Endodermal cell (in vitro differentiated cells): ENCODE data around the gene B3GALNT1. TPM values are rescaled to one million over a fixed set of nuclear protein-coding genes. Genes with fewer than 3 reads are reported as not detected.
A peak's percentile ranks its signal among the peaks of the same experiment; 100 is the strongest.

Source experiments
- DNase-seq: peaks from one replicate; pipeline ENCODE4 v3.0.0-alpha.2; 2017
- H3K27ac ChIP-seq: 2 replicates; pipeline ENCODE4 v1.5.1; 2013; ENCODE audit warnings: mild to moderate bottlenecking, low read depth, low read length, moderate library complexity
- H3K27me3 ChIP-seq: 2 replicates; pipeline ENCODE4 v1.6.1; 2013; ENCODE audit warnings: mild to moderate bottlenecking, low read length, moderate library complexity; ENCODE audit not compliant: insufficient read depth, control insufficient read depth, poor library complexity, severe bottlenecking
- H3K36me3 ChIP-seq: 2 replicates; pipeline ENCODE4 v1.7.0; 2013; ENCODE audit warnings: mild to moderate bottlenecking, low read length, moderate library complexity; ENCODE audit not compliant: control insufficient read depth, insufficient read depth
- H3K4me1 ChIP-seq: one replicate; pipeline ENCODE4 v1.7.0; 2013; ENCODE audit warnings: low read length; ENCODE audit not compliant: control insufficient read depth, insufficient read depth
- H3K4me3 ChIP-seq: 2 replicates; pipeline ENCODE4 v1.5.1; 2013; ENCODE audit warnings: mild to moderate bottlenecking, low read length, moderate library complexity
- H3K9ac ChIP-seq: 2 replicates; pipeline ENCODE4 v1.6.1; 2013; ENCODE audit warnings: mild to moderate bottlenecking, low read length, moderate library complexity; ENCODE audit not compliant: poor library complexity, severe bottlenecking; ENCODE audit errors: extremely low read depth
- H3K9me3 ChIP-seq: 2 replicates; pipeline ENCODE4 v1.6.1; 2013; ENCODE audit warnings: mild to moderate bottlenecking, low read length, moderate library complexity; ENCODE audit not compliant: control insufficient read depth
- H3K27ac Mint-ChIP-seq: 2 replicates; pipeline ENCODE4 v1.8.0; 2020; ENCODE audit warnings: mixed read lengths
- H3K27me3 Mint-ChIP-seq: 2 replicates; pipeline ENCODE4 v1.8.0; 2021; ENCODE audit warnings: mild to moderate bottlenecking, mixed read lengths; ENCODE audit not compliant: insufficient read depth
- H3K36me3 Mint-ChIP-seq: 2 replicates; pipeline ENCODE4 v1.8.0; 2020; ENCODE audit warnings: low read depth, mixed read lengths
- H3K4me1 Mint-ChIP-seq: 2 replicates; pipeline ENCODE4 v1.8.0; 2020; ENCODE audit warnings: mixed read lengths
- H3K4me3 Mint-ChIP-seq: 2 replicates; pipeline ENCODE4 v1.8.0; 2020; ENCODE audit warnings: mild to moderate bottlenecking, moderate library complexity, mixed read lengths
- H3K9me3 Mint-ChIP-seq: 2 replicates; pipeline ENCODE4 v1.8.0; 2020; ENCODE audit warnings: mild to moderate bottlenecking, mixed read lengths
- WGBS, 2 experiments: methylation state at CpG; one replicate each; pipeline versions ENCODE4 v1.1.5 to v1.1.7; 2013; ENCODE audit warnings: missing lambda C conversion rate in 2 of 2, mixed read lengths in 1 of 2; ENCODE audit not compliant: insufficient coverage in 1 of 2, insufficient read length in 1 of 2; 5-methylcytosine and 5-hydroxymethylcytosine counted together
- total RNA-seq, 2 donors: library from RNA; stranded (reverse); fragmentation: NEBNext Ultra II Directional in 1 of 2; extraction: Animal tissue kit (Norgen Biotek cat#: 25700) in 1 of 2; gene quantifications; 2 replicates in 1 of 2; 3 replicates in 1 of 2; pipeline ENCODE4 v1.2.1, GENCODE V29; 2021
- TF ChIP-seq, protein P1 (sequence below): fragments of 200-600 bp; sonication (generic); conservative IDR thresholded peaks from 2 replicates; pipeline ENCODE4 v1.5.0; 2021; ENCODE audit warnings: antibody characterized with exemption, mild to moderate bottlenecking

The B3GALNT1 gene
- total RNA-seq, 2 donors from 2014 or later, result 23.1 to 24.7 TPM

DNA sequence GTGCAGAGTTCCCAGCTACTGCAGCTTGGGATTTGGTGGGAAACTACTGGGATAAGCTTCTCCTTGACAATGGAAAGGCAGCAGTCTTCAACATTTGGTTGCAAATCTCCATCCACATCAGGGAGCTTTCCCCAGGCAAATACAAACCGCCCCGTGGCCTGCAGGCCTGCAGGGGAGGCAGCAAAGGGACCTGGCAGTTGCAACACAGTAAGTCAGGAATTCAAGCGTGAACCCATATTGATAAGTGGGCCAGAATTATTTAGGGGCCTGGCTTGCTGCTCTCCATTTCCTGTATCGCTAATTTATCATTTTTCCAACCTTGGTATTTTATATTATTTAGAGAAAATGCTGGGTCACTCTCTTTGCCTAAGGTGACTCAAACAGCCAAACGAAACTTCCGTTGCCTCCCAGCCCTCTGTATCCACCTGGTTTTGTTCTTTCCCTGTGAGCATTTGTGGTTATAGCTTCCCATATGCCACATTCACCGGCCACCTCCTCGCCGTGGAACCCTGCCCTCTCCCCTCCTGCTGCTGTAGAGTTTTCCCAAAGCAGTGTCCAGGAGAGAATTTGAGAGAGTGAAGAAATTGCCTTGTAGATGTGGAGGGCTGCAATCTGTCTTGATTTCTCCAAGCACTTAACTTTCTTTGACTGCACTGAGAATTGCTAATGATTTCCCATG is 34.8 kb downstream of the B3GALNT1 start:
- no peaks in the 10 kb centered on the region for H3K9me3 Mint-ChIP-seq
- Histone ChIP-seq H3K9ac (no peak overlapping the region), H3K4me1 (no peaks in the 10 kb centered on the region), H3K4me3 (no peak overlapping the region), H3K27me3 (no peaks in the 10 kb centered on the region), H3K27ac (no peak overlapping the region), H3K36me3 (no peaks in the 10 kb centered on the region), H3K9me3 (no peaks in the 10 kb centered on the region)
- TF ChIP-seq, protein P1, sequence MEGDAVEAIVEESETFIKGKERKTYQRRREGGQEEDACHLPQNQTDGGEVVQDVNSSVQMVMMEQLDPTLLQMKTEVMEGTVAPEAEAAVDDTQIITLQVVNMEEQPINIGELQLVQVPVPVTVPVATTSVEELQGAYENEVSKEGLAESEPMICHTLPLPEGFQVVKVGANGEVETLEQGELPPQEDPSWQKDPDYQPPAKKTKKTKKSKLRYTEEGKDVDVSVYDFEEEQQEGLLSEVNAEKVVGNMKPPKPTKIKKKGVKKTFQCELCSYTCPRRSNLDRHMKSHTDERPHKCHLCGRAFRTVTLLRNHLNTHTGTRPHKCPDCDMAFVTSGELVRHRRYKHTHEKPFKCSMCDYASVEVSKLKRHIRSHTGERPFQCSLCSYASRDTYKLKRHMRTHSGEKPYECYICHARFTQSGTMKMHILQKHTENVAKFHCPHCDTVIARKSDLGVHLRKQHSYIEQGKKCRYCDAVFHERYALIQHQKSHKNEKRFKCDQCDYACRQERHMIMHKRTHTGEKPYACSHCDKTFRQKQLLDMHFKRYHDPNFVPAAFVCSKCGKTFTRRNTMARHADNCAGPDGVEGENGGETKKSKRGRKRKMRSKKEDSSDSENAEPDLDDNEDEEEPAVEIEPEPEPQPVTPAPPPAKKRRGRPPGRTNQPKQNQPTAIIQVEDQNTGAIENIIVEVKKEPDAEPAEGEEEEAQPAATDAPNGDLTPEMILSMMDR, result no peak
- no peaks in the 10 kb centered on the region for H3K4me1 Mint-ChIP-seq
- H3K4me3 Mint-ChIP-seq, result no peak overlapping the region
- H3K27me3 Mint-ChIP-seq, result no peaks in the 10 kb centered on the region
- no peak overlapping the region for H3K27ac Mint-ChIP-seq
- no peaks in the 10 kb centered on the region for H3K36me3 Mint-ChIP-seq
- peak; percentile 58 for DNase-seq
- 81 to 86% methylated on average over 4 to 9 of the region's 9 CpGs for WGBS, 2 experiments

DNA sequence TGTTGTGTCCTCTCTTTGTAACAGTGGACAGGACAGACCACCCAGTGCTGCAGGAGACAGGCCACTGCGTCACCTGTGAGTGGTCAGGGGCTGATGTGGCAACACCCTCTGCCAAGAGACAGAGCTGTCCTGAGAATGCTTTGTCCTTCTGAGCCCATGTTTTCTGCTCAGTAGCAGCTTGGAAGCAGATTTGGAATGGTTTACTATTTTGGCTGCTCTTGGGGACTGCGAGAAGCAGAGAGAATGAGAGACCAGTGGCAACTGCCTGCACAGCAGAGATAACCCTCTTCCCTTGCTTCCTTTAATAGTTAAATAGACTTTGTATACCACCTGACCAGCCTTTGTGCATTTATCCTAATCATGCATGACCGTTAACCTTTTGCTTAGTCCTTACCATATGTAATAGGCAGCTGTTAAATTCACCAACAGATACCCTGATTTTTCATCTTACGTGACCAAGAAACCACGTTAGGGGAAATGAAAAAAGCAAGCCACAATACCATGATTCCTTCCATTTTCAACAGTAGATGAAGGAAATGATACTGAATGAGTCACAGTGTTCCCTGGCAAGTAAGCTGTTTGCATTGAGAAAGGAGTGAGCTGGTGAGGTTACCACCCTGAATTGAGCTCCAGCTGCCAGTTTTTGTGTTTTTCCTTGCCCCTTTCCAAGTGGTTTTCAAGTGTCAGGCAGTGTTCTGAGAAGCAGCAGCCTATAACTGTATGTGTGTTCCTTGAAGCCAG is 35.5 kb downstream of the B3GALNT1 start:
- no peak overlapping the region for H3K9ac ChIP-seq
- Mint-ChIP-seq H3K27ac (no peak overlapping the region), H3K27me3 (no peaks in the 10 kb centered on the region), H3K36me3 (no peaks in the 10 kb centered on the region), H3K4me1 (no peaks in the 10 kb centered on the region), H3K4me3 (no peak overlapping the region), H3K9me3 (no peaks in the 10 kb centered on the region)
- DNase-seq, result no peak
- no peaks in the 10 kb centered on the region for H3K36me3 ChIP-seq
- H3K4me1 ChIP-seq, result no peaks in the 10 kb centered on the region
- no peak overlapping the region for H3K4me3 ChIP-seq
- H3K27me3 ChIP-seq, result no peaks in the 10 kb centered on the region
- no peaks in the 10 kb centered on the region for H3K9me3 ChIP-seq
- TF ChIP-seq, protein P1, result no peak
- no peak overlapping the region for H3K27ac ChIP-seq
- WGBS, 2 experiments, result 90 to 100% methylated on average over 3 to 5 of the region's 5 CpGs

DNA sequence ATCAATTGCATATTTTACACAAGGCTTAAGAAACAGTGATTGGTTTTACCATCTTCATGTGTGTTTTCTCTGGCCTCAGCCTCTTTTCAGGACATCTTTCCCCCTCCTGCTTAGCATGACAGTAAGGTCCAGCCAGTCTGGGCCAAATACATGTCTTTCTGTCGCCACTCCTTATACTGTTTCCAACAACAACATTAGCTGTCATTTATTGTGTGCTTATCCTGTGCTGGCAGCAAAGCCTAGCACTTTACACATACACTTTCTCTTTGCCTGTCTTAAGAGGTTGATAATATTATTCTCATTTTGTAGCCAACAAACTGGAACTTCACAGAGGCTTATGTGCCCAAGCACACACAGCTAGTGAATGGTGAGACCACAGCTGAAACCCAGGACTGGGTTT is 37.8 kb downstream of the B3GALNT1 start:
- H3K36me3 Mint-ChIP-seq, result no peaks in the 10 kb centered on the region
- TF ChIP-seq, protein P1, result no peak
- H3K27ac ChIP-seq, result no peak overlapping the region
- H3K9me3 ChIP-seq, result no peaks in the 10 kb centered on the region
- no peaks in the 10 kb centered on the region for H3K4me1 ChIP-seq
- H3K27me3 Mint-ChIP-seq, result no peaks in the 10 kb centered on the region
- no peak overlapping the region for H3K9ac ChIP-seq
- H3K4me1 Mint-ChIP-seq, result no peaks in the 10 kb centered on the region
- H3K4me3 ChIP-seq, result no peak overlapping the region
- 86 to 89% methylated on average over 1 of the region's 1 CpG for WGBS, 2 experiments
- H3K4me3 Mint-ChIP-seq, result no peak overlapping the region
- no peaks in the 10 kb centered on the region for H3K9me3 Mint-ChIP-seq
- no peak overlapping the region for H3K27ac Mint-ChIP-seq
- H3K27me3 ChIP-seq, result no peaks in the 10 kb centered on the region
- no peaks in the 10 kb centered on the region for H3K36me3 ChIP-seq
- DNase-seq, result no peak
